H1 (cell line): Measurements from ENCODE around the gene MCF2L2. TPM values are rescaled to one million over a fixed set of nuclear protein-coding genes. Genes with fewer than 3 reads are reported as not detected.

ENCODE experiments used
- CTCF ChIA-PET: fragments of 300-600 bp; sonication (Branson Sonifier 250); formaldehyde crosslinking; loops from one replicate; lab custom pipeline; 2021; ENCODE audit not compliant: partially characterized antibody; lab: Charles Lee
- POLR2A ChIA-PET: fragments of 300-600 bp; sonication (Branson Sonifier 250); formaldehyde crosslinking; loops from one replicate; lab custom pipeline; 2021; ENCODE audit warnings: inconsistent platforms; ENCODE audit not compliant: partially characterized antibody; lab: Charles Lee
- DNase-seq, 2 experiments: peaks; one replicate each; pipeline versions ENCODE4 v3.0.0 to v3.0.0-alpha.2; 2010 to 2022; ENCODE audit warnings: low spot score in 2 of 2, low read depth in 1 of 2, mixed read lengths in 1 of 2
- FAIRE-seq: peaks from 2 replicates; lab custom pipeline; 2011; peaks lifted over from hg19 to GRCh38; lab: Jason Lieb, UNC
- H2AFZ ChIP-seq: 2 replicates; pipeline ENCODE4 v1.8.1; 2012; ENCODE audit warnings: low read length, inconsistent platforms
- H2AK5ac ChIP-seq: 2 replicates; pipeline ENCODE4 v1.6.1; 2013; ENCODE audit warnings: low read depth, low read length
- H2BK120ac ChIP-seq: replicated peaks from 2 replicates; pipeline ENCODE3; 2013; ENCODE audit warnings: low read depth, low read length, inconsistent platforms
- H2BK12ac ChIP-seq: 2 replicates; pipeline ENCODE4 v1.6.1; 2013; ENCODE audit warnings: low read depth, low read length
- H2BK15ac ChIP-seq: 2 replicates; pipeline ENCODE4 v1.6.1; 2013; ENCODE audit warnings: low read length
- H2BK20ac ChIP-seq: 2 replicates; pipeline ENCODE4 v1.6.1; 2013; ENCODE audit warnings: low read length
- H2BK5ac ChIP-seq: 2 replicates; pipeline ENCODE4 v1.6.1; 2013; ENCODE audit warnings: low read depth, low read length
- H3K14ac ChIP-seq: 2 replicates; pipeline ENCODE4 v1.6.1; 2013; ENCODE audit warnings: inconsistent platforms; ENCODE audit not compliant: insufficient read length
- H3K18ac ChIP-seq: 2 replicates; pipeline ENCODE4 v1.6.1; 2013; ENCODE audit warnings: low read length; ENCODE audit errors: extremely low read depth
- H3K23ac ChIP-seq: 2 replicates; pipeline ENCODE4 v1.6.1; 2013; ENCODE audit warnings: inconsistent platforms; ENCODE audit not compliant: insufficient read length
- H3K23me2 ChIP-seq: 2 replicates; pipeline ENCODE4 v1.6.1; 2013; ENCODE audit warnings: low read depth, low read length
- H3K27ac ChIP-seq: 2 replicates; pipeline ENCODE4 v1.6.1; 2011; ENCODE audit warnings: low read depth, low read length, inconsistent platforms
- H3K27me3 ChIP-seq, 4 experiments: replicated peaks in 1 of 4; 1 replicate in 1 of 4; 2 replicates in 3 of 4; pipeline versions ENCODE4 v1.6.1 to v1.8.1; 2011 to 2013; ENCODE audit warnings: low read length in 3 of 4, mild to moderate bottlenecking in 3 of 4, inconsistent platforms in 2 of 4, mixed read lengths in 2 of 4, moderate library complexity in 1 of 4; ENCODE audit not compliant: control insufficient read depth in 3 of 4, insufficient read depth in 3 of 4; ENCODE audit errors: extremely low read depth in 1 of 4
- H3K36me3 ChIP-seq, 4 experiments: 2 replicates each; pipeline versions ENCODE4 v1.6.1 to v1.8.1; 2011 to 2013; ENCODE audit warnings: mild to moderate bottlenecking in 4 of 4, low read length in 3 of 4, moderate library complexity in 2 of 4, control low read depth in 1 of 4, inconsistent platforms in 1 of 4; ENCODE audit not compliant: insufficient read depth in 4 of 4, control insufficient read depth in 2 of 4
- H3K4ac ChIP-seq: replicated peaks from 2 replicates; pipeline ENCODE3; 2013; ENCODE audit warnings: low read length, low read depth, mixed read lengths, inconsistent platforms; ENCODE audit not compliant: insufficient read length
- H3K4me1 ChIP-seq, 4 experiments: replicated peaks in 1 of 4; 1 replicate in 1 of 4; 2 replicates in 3 of 4; pipeline versions ENCODE4 v1.6.1 to v1.8.1; 2011 to 2013; ENCODE audit warnings: low read length in 3 of 4, inconsistent platforms in 2 of 4, mixed read lengths in 1 of 4; ENCODE audit not compliant: insufficient read depth in 4 of 4, control insufficient read depth in 3 of 4
- H3K4me2 ChIP-seq, 2 experiments: 2 replicates each; pipeline versions ENCODE4 v1.6.1 to v1.8.1; 2011 to 2013; ENCODE audit warnings: low read depth in 2 of 2, low read length in 2 of 2, control low read depth in 1 of 2, inconsistent platforms in 1 of 2, mild to moderate bottlenecking in 1 of 2; ENCODE audit not compliant: insufficient read depth in 1 of 2
- H3K4me3 ChIP-seq, 4 experiments: fragments of 200-600, 300-600 bp in 1 of 4; sonication (generic), shearing (Covaris generic), sonication (Bioruptor Twin) in 1 of 4; 2 replicates each; pipeline versions ENCODE4 v1.5.1 to v1.8.1; 2011 to 2016; ENCODE audit warnings: low read length in 4 of 4, low read depth in 3 of 4, control low read depth in 2 of 4, inconsistent platforms in 2 of 4, mild to moderate bottlenecking in 2 of 4, mixed read lengths in 1 of 4, moderate library complexity in 1 of 4; ENCODE audit not compliant: insufficient read depth in 2 of 4; ENCODE audit errors: extremely low read depth in 1 of 4
- H3K56ac ChIP-seq: replicated peaks from 2 replicates; pipeline ENCODE3; 2013; ENCODE audit warnings: low read depth, mild to moderate bottlenecking, mixed read lengths, low read length, inconsistent platforms; ENCODE audit not compliant: insufficient read length
- H3K79me1 ChIP-seq: 2 replicates; pipeline ENCODE4 v1.6.1; 2013; ENCODE audit warnings: low read depth, low read length, control low read depth
- H3K79me2 ChIP-seq, 2 experiments: 2 replicates each; pipeline versions ENCODE4 v1.6.1 to v1.8.1; 2012 to 2013; ENCODE audit warnings: low read length in 2 of 2, mild to moderate bottlenecking in 2 of 2, inconsistent platforms in 1 of 2; ENCODE audit not compliant: insufficient read depth in 2 of 2, control insufficient read depth in 1 of 2
- H3K9ac ChIP-seq, 4 experiments: replicated peaks in 1 of 4; 1 replicate in 1 of 4; 2 replicates in 3 of 4; pipeline versions ENCODE4 v1.6.1 to v1.8.1; 2011 to 2013; ENCODE audit warnings: low read depth in 3 of 4, low read length in 3 of 4, control low read depth in 2 of 4, mild to moderate bottlenecking in 2 of 4, moderate library complexity in 2 of 4, inconsistent platforms in 1 of 4; ENCODE audit errors: extremely low read depth in 1 of 4
- H3K9me3 ChIP-seq, 2 experiments: 2 replicates each; pipeline versions ENCODE4 v1.6.1 to v1.8.1; 2012 to 2013; ENCODE audit warnings: mild to moderate bottlenecking in 2 of 2, moderate library complexity in 2 of 2, control low read depth in 1 of 2, inconsistent platforms in 1 of 2, low read depth in 1 of 2, low read length in 1 of 2, mixed read lengths in 1 of 2; ENCODE audit not compliant: insufficient read depth in 2 of 2
- H4K20me1 ChIP-seq, 2 experiments: replicated peaks in 1 of 2; 2 replicates each; pipeline versions ENCODE3 to v1.8.1; 2011 to 2013; ENCODE audit warnings: inconsistent platforms in 2 of 2, low read length in 2 of 2, mild to moderate bottlenecking in 1 of 2; ENCODE audit not compliant: insufficient read depth in 2 of 2, control insufficient read depth in 1 of 2
- H4K5ac ChIP-seq: 2 replicates; pipeline ENCODE4 v1.6.1; 2013; ENCODE audit warnings: low read length, low read depth, mixed read lengths, inconsistent platforms; ENCODE audit not compliant: insufficient read length
- H4K8ac ChIP-seq: 2 replicates; pipeline ENCODE4 v1.8.0; 2013; ENCODE audit warnings: mild to moderate bottlenecking, moderate library complexity, low read length, inconsistent platforms; ENCODE audit not compliant: insufficient read depth; ENCODE audit errors: extremely low read depth
- H4K91ac ChIP-seq: replicated peaks from 2 replicates; pipeline ENCODE3; 2013; ENCODE audit warnings: low read length, mixed read lengths, inconsistent platforms; ENCODE audit not compliant: insufficient read length
- CBX8 ChIP-seq: fragments of 300-800, 300-1000 bp; sonication (generic); IDR thresholded peaks from 2 replicates; pipeline ENCODE4 v1.7.1; 2016; ENCODE audit warnings: low read depth, low read length, borderline replicate concordance
- CHD1 ChIP-seq: IDR thresholded peaks from 2 replicates; pipeline ENCODE4 v1.6.1; 2012; ENCODE audit warnings: low read depth, low read length, improper control_type of control experiment
- EP300 ChIP-seq, 2 experiments: IDR thresholded peaks; 1 replicate in 1 of 2; 2 replicates in 1 of 2; pipeline ENCODE4 v1.6.1; 2011 to 2012; ENCODE audit warnings: low read depth in 2 of 2, low read length in 2 of 2, mild to moderate bottlenecking in 2 of 2, borderline replicate concordance in 1 of 2, inconsistent platforms in 1 of 2, moderate library complexity in 1 of 2
- HDAC2 ChIP-seq, 2 experiments: fragments of 300-600 bp in 1 of 2; sonication (generic) in 1 of 2; IDR thresholded peaks; 2 replicates each; pipeline ENCODE4 v1.6.1; 2011 to 2012; ENCODE audit warnings: low read depth in 2 of 2, low read length in 2 of 2, mild to moderate bottlenecking in 2 of 2, moderate library complexity in 2 of 2, borderline replicate concordance in 1 of 2, inconsistent platforms in 1 of 2
- KDM1A ChIP-seq: fragments of 200-600, 300-600 bp; sonication (generic); IDR thresholded peaks from 2 replicates; pipeline ENCODE4 v1.7.1; 2016; ENCODE audit warnings: mild to moderate bottlenecking, low read length, borderline replicate concordance
- MAFK ChIP-seq: IDR thresholded peaks from 2 replicates; pipeline ENCODE4 v1.6.1; 2012; ENCODE audit warnings: low read depth, mild to moderate bottlenecking, improper control_type of control experiment, low read length
- NRF1 ChIP-seq: IDR thresholded peaks from 2 replicates; pipeline ENCODE4 v1.6.1; 2011; ENCODE audit warnings: mild to moderate bottlenecking, low read depth, low read length, improper control_type of control experiment
- TBP ChIP-seq: IDR thresholded peaks from 2 replicates; pipeline ENCODE4 v1.6.1; 2011; ENCODE audit warnings: low read depth, low read length, improper control_type of control experiment
- TCF12 ChIP-seq: IDR thresholded peaks from 2 replicates; pipeline ENCODE4 v1.6.1; 2011; ENCODE audit warnings: low read depth, mild to moderate bottlenecking, low read length
- WGBS, 2 experiments: shearing (Covaris generic) in 1 of 2; methylation state at CpG; one replicate each; pipeline versions ENCODE4 v1.1.6 to v1.1.7; 2013 to 2015; ENCODE audit warnings: low lambda C conversion rate in 2 of 2, mixed read lengths in 2 of 2, inconsistent platforms in 1 of 2, low coverage in 1 of 2, missing lambda C conversion rate in 1 of 2; ENCODE audit not compliant: insufficient replicate concordance in 2 of 2, insufficient coverage in 1 of 2, insufficient read length in 1 of 2; ENCODE audit errors: extremely low coverage in 1 of 2, missing lambda C conversion rate in 1 of 2; 5-methylcytosine and 5-hydroxymethylcytosine counted together
- polyA plus RNA-seq, 7 experiments: library from polyadenylated mRNA; depleted of rRNA in 3 of 7; stranded (reverse) in 5 of 7; unstranded in 2 of 7; fragments of >200 nt in 5 of 7; fragments of 200-250 nt in 2 of 7; gene quantifications; 1 replicate in 5 of 7; 2 replicates in 1 of 7; 4 replicates in 1 of 7; pipeline versions ENCODE4 v1.2.1 to v1.2.3, GENCODE V29; 2011 to 2013; ENCODE audit warnings: missing spikeins in 2 of 7, mixed read lengths in 2 of 7
- total RNA-seq: library from RNA; stranded (reverse); fragmentation: NEBNext Ultra II Directional; extraction: Animal tissue kit (Norgen Biotek cat#: 25700); gene quantifications from 2 replicates; pipeline ENCODE4 v1.2.1, GENCODE V29; 2021

The MCF2L2 gene
- total and polyA plus RNA-seq, 2 of the 8 experiments (the other 6 are each of a cell fraction or from before 2014, with no cell fraction given), result 4.1 to 13.7 TPM

- no peaks in the 10 kb centered on the region for H3K79me1 ChIP-seq
- H4K8ac ChIP-seq, result no peak overlapping the region
- no peak overlapping the region for H2AFZ ChIP-seq
- H3K56ac ChIP-seq, result no peak overlapping the region
- H2BK120ac ChIP-seq, result no peak overlapping the region
- WGBS, 2 experiments, result 96% methylated on average over 7 of the region's 7 CpGs; no CpG with 5 or more reads in 1 of the 2 experiments
- DNase-seq, result no peak
- no peak overlapping the region for H3K4me3 ChIP-seq
- no peak overlapping the region for H3K23ac ChIP-seq
- no peak overlapping the region for H2BK15ac ChIP-seq
- H3K23me2 ChIP-seq, result no peaks in the 10 kb centered on the region
- no peak overlapping the region for H3K14ac ChIP-seq
- ChIA-PET POLR2A (no interaction called here), CTCF (interaction anchor here (1.6 kb wide), 1 partner anchor 150 kb away, joined by 7 read pairs; no protein-coding TSS in a partner anchor)
- no peak overlapping the region for H2AK5ac ChIP-seq
- H4K20me1 ChIP-seq, result no peaks in the 10 kb centered on the region
- no peaks in the 10 kb centered on the region for H3K36me3 ChIP-seq
- H3K27me3 ChIP-seq, result no peaks in the 10 kb centered on the region
- H4K91ac ChIP-seq, result no peak overlapping the region
- no peaks in the 10 kb centered on the region for H3K79me2 ChIP-seq
- H2BK5ac ChIP-seq, result no peak overlapping the region
- no peak overlapping the region for H2BK12ac ChIP-seq
- no peak overlapping the region for H3K9ac ChIP-seq
- no peak for FAIRE-seq
- H3K4ac ChIP-seq, result no peak overlapping the region
- no peak overlapping the region for H3K27ac ChIP-seq
- no peaks in the 10 kb centered on the region for H3K9me3 ChIP-seq
- H3K4me2 ChIP-seq, result no peak overlapping the region
- H3K4me1 ChIP-seq, result no peaks in the 10 kb centered on the region
- no peak overlapping the region for H3K18ac ChIP-seq
- no peak overlapping the region for H2BK20ac ChIP-seq
- no peak overlapping the region for H4K5ac ChIP-seq
- no peak for TF ChIP-seq TCF12
- TF ChIP-seq NRF1, result no peak
- TF ChIP-seq KDM1A, result no peak
- no peak for TF ChIP-seq MAFK
- TF ChIP-seq EP300 (IDR thresholded peaks at IDR 0.05; ENCODE audit: borderline replicate concordance in 1 of 2, low read depth in 2 of 2, low read length in 2 of 2), result no peak
- no peak for TF ChIP-seq CBX8
- TF ChIP-seq CHD1, result no peak
- no peak for TF ChIP-seq HDAC2 (IDR thresholded peaks at IDR 0.05; ENCODE audit: borderline replicate concordance in 1 of 2, low read depth in 2 of 2, low read length in 2 of 2)
- no peak for TF ChIP-seq TBP
These were observed 89.9 kb downstream of the MCF2L2 start for GRCh38 chr3:183338520-183338919.
